Right forelimb (tissue), 1 donor: ENCODE data around the gene ANGEL1.
A peak's percentile ranks its signal among the peaks of the same experiment; 100 is the strongest.

ENCODE experiments used
- DNase-seq: peaks from one replicate; pipeline ENCODE4 v3.0.0-alpha.2; 2018

ANGEL1 gene

DNA sequence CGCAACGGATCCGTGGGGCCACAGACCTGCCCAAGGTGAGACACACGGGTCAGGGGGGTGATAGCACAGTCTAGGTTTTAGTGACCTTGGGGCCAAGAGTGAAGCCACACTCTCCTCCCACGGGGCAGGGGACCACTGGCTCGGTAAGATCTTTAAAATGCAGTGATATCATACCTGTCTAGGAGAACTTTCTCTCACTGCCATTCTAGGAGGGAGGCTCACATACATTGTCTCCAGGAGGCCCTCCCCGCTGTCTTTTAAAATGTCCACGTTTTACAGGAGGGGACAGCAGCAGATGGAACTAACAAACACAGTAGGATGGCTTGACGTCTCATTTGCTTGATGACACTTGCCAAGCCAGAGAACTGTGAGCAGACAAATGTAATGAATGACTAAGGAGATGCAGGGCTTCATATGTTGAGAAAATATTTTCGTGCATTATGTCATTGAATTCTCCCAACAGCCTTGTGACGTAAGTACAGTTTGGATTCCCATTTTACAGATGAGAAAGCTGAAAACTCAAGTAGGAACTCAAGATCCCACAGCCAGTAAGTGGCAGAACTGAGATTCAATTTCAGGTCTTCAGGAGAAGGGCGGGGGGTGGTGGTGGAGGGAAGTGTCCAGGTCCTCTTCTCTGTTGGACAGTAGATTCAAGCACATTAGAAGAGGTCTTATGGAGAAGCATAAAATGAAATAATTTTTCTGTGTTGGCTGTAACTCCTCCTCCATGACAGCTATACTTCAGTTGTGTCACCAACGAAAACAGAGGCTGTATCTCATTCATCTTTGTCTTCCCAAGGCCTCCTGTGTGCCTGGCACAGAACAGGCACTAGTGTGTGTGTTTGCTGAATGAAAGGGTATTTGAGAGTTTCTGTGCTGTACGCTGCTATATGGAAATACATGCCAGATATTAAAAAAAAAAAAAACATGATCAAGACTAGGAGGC, 49.3 kb downstream of the ANGEL1 start:
- DNase-seq = peak; percentile 39

- DNase-seq = peak; percentile 44
Observed at GRCh38 chr14:76762411-76763095, 50.1 kb downstream of the ANGEL1 start.

GRCh38 chr14:76761960-76762410, 50.7 kb downstream of the ANGEL1 start:
- DNase-seq = peak; percentile 58

- DNase-seq = peak; percentile 88
Observed at GRCh38 chr14:76761136-76761959, 51.3 kb downstream of the ANGEL1 start, which contains the start of gene VASH1. TSS of gene VASH1 (plus strand) at chr14:76761468. CDS start at chr14:76762822, 1,354 bp downstream.

DNA sequence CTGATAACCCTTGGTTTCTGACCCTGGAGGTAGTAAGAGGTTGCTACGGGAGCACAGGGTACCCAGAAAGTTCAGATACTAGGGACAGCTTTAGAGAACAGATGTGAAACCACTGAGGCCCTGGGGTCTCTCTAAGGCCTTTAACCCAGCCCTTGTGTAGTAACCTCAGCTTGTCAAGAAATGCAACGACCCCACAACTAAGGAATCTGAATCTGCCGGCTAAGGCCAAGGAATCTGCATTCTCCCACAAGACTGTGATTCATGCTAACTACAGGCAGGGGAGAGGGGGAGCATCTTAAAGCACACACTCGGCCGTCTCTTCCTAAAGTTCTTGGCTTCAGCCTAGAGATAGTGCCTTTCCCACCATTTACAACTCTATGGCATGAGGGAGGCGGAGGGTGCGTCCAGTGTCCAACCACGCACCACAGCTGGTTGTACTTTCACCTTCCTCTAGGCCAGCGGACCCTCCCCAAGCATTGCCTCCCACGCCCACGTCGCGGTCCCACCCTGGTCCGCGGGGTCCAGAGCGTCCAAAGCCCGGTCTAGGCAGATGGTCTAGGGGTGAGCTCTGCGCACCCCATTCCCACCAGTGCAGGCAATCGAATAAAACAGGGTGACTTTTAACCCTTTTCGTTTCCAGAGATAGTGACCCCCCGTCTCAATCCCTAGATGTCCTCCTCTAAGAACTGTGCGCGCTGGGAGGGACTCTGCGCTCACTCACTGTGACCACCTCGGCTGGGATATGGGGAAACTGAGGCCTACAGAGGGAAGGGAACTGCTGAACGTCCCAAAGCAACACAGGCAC, 52.1 kb downstream of the ANGEL1 start:
- DNase-seq = peak; percentile 48

DNA sequence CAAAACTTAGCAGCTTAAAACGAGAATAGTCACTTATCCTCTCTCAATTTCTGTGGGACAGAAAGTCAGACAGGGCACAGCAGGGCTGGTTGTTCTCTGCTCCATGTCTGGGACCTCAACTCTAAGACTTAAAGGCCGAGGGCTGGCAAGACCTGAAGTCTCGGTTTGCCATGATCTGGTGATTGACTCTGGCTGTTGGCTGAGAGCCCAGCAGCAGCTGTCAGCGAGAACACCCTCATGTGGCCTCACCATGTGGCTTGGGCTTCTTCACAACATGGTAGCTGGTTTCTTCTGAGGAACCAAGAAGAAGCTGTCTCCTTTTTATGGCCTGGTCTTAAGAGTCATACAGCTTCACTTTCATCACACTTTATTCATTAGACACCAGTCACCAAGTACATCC, 53.1 kb downstream of the ANGEL1 start:
- peak; percentile 40 for DNase-seq

- no peak for DNase-seq
Observed at GRCh38 chr14:76756371-76756750, 56.3 kb downstream of the ANGEL1 start.

GRCh38 chr14:76755610-76756370, 56.9 kb downstream of the ANGEL1 start:
- peak; percentile 33 for DNase-seq

DNA sequence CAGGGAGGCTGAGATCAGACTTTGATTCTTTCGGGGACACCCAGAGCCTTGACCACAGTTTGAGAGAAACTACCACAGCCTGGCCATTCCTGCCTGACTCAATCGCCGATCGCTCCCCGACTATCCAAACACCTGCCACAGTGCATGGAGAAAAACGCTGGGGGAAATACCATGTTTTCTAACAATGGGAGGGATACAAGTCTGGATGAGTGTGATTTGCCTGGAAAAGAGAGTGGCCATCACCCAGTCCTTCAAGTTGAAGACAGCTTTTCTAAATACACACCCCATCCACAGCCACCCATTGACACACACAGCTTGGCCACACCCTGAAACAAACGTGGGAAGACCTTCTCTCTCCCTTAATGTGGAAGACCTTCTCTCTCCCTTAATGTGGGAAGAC, 58.1 kb downstream of the ANGEL1 start:
- no peak for DNase-seq

DNA sequence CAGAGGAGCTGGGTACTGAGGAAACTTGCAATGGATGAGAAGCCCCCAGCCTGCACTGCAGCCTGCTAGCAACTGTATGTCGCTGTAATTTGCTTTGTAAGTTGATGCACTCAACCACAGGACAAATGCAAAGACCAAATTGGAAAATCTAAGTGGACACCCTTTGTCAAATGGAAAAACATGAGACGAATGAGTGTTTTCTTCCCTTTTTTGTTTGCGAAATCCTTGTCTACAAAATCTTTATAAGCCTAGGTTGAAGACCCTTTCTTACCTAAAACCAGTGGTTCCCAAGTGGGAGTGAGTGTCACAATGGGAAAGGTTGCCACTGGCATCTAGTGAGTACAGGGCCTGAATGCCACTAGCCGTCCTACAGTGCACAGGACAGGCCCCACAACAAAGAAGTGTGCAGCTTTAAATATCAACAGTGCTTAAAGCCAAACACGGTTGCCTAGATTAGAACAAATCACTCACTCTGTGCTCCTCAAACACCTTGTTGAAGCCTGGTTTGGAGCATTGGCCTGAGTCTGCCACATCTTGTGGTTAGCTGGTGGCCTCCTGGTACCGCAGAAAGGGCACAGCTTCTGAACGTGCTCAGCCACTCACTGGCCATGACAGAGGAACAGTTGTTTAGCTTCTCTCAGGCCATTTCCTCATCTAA, 59.0 kb downstream of the ANGEL1 start:
- no peak for DNase-seq

DNA sequence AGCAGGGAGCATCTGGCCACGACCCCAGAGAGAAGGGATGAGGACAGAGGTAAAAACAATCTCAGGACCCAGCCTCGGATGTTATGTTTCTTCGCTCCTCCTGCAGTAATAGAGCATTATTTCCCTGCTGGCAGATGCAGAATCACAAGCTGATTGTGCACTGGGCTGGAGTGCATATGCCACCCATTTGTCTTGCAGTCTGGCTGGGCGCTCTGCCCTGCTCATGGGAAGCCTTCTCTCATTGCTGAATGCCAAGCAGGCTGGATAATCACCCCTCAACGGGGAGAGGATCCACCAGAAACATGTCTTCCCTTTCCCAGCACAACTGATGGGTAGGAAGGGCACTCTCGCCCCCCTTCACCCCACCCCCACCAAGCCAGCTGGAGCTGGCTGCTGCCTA, 59.9 kb downstream of the ANGEL1 start:
- DNase-seq = no peak

DNA sequence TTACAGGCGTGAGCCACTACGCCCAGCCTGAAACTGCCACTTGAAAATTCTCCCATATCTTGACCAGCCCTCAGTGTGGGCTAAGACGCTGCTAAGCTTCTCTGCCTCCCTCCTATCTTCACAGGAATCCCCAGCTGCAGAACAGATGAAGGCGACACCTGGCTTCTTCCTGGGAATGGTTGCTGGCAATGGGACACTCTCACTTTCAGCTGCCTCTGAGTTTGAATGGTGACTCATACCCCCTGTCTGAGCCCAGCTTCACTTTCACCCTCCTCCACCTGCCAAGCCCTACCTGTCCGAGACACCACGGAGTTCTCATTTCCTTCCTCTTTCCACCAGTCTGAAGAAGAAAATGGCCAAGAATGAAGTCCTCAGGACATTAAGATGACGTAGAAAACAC, 69.7 kb downstream of the ANGEL1 start:
- DNase-seq = no peak

DNA sequence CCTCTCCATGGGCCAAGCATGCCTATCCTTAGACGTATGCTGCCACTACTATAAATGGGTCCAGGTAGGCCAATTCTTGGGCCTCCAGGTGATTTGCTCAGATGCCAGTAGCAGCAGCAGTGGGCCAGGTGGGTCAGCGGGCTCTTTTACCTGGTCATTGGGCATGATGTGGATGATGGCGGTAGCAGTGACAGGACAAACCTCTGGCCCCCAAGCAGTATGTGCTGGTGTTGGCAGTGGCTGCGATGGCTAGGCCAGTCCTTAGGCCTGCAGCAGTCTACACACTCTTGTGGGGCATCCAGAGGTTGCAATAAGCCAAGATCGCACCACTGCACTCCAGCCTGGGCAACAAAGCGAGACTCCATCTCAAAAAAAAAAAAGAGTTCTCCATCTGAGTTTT, 70.5 kb downstream of the ANGEL1 start:
- no peak for DNase-seq

DNA sequence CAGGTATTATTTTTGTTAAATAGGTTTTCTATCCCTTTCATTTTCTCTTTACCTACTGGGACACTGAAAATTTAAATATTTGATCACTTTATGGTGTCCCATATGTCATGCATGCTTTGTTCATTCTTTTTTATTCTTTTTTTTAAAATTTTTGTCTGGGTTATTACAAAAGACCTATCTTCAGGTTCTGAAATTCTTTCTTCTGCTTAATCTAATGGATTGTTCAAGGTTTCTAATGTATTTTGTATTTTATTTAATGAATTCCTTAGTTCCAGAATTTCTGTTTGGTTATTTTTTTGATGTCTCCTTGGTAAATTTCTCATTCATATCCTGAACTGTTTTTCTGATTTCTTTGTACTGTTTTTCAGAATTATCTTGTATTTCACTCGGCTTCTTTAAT, 71.6 kb downstream of the ANGEL1 start:
- DNase-seq = no peak
